Measurements from ENCODE around the gene TMEM25. TPM values are rescaled to one million over a fixed set of nuclear protein-coding genes. Genes with fewer than 3 reads are reported as not detected.

Gene TMEM25
- total and polyA plus RNA-seq, 2 donors (not counting 1 experiment from before 2014, with no cell fraction given), result 12.6 to 21.3 TPM

DNA sequence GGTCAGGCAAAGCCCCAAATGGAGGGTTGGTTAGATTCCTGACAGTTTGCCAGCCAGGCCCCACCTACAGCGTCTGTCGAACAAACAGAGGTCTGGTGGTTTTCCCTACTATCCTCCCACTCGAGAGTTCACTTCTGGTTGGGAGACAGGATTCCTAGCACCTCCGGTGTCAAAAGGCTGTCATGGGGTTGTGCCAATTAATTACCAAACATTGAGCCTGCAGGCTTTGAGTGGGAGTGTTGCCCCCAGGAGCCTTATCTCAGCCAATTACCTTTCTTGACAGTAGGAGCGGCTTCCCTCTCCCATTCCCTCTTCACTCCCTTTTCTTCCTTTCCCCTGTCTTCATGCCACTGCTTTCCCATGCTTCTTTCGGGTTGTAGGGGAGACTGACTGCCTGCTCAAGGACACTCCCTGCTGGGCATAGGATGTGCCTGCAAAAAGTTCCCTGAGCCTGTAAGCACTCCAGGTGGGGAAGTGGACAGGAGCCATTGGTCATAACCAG lies 8.4 kb upstream of the TMEM25 start:
- Histone ChIP-seq H3K4me3 (replicated peaks in 1 of 4; ENCODE audit: control extremely low read depth in 1 of 4, insufficient read depth in 1 of 4, low read depth in 3 of 4, low read length in 4 of 4) (no peak overlapping the region), H3K9ac (ENCODE audit: insufficient read depth, low read length) (no peak overlapping the region), H3K4me2 (ENCODE audit: extremely low read depth, insufficient read depth, low read length) (no peak overlapping the region), H3K27me3 (ENCODE audit: control insufficient read depth, insufficient read depth, low read length) (no peaks in the 10 kb centered on the region), H3K79me2 (ENCODE audit: control insufficient read depth, insufficient read depth, low read length) (no peaks in the 10 kb centered on the region), H3K9me3 (ENCODE audit: control insufficient read depth, insufficient read depth, low read depth, low read length) (no peaks in the 10 kb centered on the region), H4K20me1 (ENCODE audit: control insufficient read depth, extremely low read depth, insufficient read depth, low read length) (no peaks in the 10 kb centered on the region), H3K27ac (ENCODE audit: insufficient read depth, low read length) (no peak overlapping the region), H3K4me1 (ENCODE audit: control insufficient read depth, extremely low read depth, insufficient read depth, low read length) (no peaks in the 10 kb centered on the region), H3K36me3 (ENCODE audit: control insufficient read depth, insufficient read depth, low read length) (peaks cover 15% of the 10 kb centered on the region), H2AFZ (ENCODE audit: low read length) (no peak overlapping the region)
- DNase-seq (ENCODE audit: low read depth in 2 of 2), result peak; percentile 28 to 36
- no peak for TF ChIP-seq EZH2 (IDR thresholded peaks at IDR 0.05; ENCODE audit: low read length, missing control alignments)
- TF ChIP-seq, protein P1, sequence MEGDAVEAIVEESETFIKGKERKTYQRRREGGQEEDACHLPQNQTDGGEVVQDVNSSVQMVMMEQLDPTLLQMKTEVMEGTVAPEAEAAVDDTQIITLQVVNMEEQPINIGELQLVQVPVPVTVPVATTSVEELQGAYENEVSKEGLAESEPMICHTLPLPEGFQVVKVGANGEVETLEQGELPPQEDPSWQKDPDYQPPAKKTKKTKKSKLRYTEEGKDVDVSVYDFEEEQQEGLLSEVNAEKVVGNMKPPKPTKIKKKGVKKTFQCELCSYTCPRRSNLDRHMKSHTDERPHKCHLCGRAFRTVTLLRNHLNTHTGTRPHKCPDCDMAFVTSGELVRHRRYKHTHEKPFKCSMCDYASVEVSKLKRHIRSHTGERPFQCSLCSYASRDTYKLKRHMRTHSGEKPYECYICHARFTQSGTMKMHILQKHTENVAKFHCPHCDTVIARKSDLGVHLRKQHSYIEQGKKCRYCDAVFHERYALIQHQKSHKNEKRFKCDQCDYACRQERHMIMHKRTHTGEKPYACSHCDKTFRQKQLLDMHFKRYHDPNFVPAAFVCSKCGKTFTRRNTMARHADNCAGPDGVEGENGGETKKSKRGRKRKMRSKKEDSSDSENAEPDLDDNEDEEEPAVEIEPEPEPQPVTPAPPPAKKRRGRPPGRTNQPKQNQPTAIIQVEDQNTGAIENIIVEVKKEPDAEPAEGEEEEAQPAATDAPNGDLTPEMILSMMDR (conservative IDR thresholded peaks at IDR 0.05 in 1 of 2, IDR thresholded peaks at IDR 0.05 in 1 of 2; ENCODE audit: low read depth in 1 of 2, low read length in 2 of 2), result peak; percentile 41 to 58

DNA sequence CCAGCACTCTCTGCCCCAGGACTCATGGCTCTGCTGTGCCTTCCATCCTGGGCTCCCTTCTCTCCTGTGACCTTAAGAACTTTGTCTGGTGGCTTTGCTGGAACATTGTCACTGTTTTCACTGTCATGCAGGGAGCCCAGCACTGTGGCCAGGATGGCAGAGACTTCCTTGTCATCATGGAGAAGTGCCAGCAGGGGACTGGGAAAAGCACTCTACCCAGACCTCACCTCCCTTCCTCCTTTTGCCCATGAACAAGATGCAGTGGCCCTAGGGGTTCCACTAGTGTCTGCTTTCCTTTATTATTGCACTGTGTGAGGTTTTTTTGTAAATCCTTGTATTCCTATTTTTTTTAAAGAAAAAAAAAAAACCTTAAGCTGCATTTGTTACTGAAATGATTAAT lies 6.6 kb upstream of the TMEM25 start:
- H3K27ac ChIP-seq (ENCODE audit: insufficient read depth, low read length), result no peak overlapping the region
- H3K4me3 ChIP-seq (replicated peaks in 1 of 4; ENCODE audit: control extremely low read depth in 1 of 4, insufficient read depth in 1 of 4, low read depth in 3 of 4, low read length in 4 of 4), result no peak overlapping the region
- H3K9ac ChIP-seq (ENCODE audit: insufficient read depth, low read length), result no peak overlapping the region
- no peaks in the 10 kb centered on the region for H3K79me2 ChIP-seq (ENCODE audit: control insufficient read depth, insufficient read depth, low read length)
- H3K36me3 ChIP-seq (ENCODE audit: control insufficient read depth, insufficient read depth, low read length), result peaks cover 14% of the 10 kb centered on the region
- H3K4me1 ChIP-seq (ENCODE audit: control insufficient read depth, extremely low read depth, insufficient read depth, low read length), result no peaks in the 10 kb centered on the region
- H3K27me3 ChIP-seq (ENCODE audit: control insufficient read depth, insufficient read depth, low read length), result no peaks in the 10 kb centered on the region
- no peak overlapping the region for H2AFZ ChIP-seq (ENCODE audit: low read length)
- H4K20me1 ChIP-seq (ENCODE audit: control insufficient read depth, extremely low read depth, insufficient read depth, low read length), result no peaks in the 10 kb centered on the region
- H3K9me3 ChIP-seq (ENCODE audit: control insufficient read depth, insufficient read depth, low read depth, low read length), result no peaks in the 10 kb centered on the region
- no peak for DNase-seq (ENCODE audit: low read depth in 2 of 2)
- H3K4me2 ChIP-seq (ENCODE audit: extremely low read depth, insufficient read depth, low read length), result no peak overlapping the region
- TF ChIP-seq, protein P1 (conservative IDR thresholded peaks at IDR 0.05 in 1 of 2, IDR thresholded peaks at IDR 0.05 in 1 of 2; ENCODE audit: low read depth in 1 of 2, low read length in 2 of 2), result no peak
- TF ChIP-seq EZH2 (IDR thresholded peaks at IDR 0.05; ENCODE audit: low read length, missing control alignments), result no peak

DNA sequence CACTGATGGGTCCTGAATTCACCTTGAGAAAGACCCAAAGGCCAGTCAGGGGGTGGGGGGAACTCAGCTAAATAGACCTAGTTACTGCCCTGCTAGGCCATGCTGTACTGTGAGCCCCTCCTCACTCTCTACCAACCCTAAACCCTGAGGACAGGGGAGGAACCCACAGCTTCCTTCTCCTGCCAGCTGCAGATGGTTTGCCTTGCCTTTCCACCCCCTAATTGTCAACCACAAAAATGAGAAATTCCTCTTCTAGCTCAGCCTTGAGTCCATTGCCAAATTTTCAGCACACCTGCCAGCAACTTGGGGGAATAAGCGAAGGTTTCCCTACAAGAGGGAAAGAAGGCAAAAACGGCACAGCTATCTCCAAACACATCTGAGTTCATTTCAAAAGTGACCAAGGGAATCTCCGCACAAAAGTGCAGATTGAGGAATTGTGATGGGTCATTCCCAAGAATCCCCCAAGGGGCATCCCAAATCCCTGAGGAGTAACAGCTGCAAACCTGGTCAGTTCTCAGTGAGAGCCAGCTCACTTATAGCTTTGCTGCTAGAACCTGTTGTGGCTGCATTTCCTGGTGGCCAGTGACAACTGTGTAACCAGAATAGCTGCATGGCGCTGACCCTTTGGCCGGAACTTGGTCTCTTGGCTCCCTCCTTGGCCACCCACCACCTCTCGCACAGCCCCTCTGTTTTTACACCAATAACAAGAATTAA lies 6.1 kb upstream of the TMEM25 start:
- no peak overlapping the region for H3K4me3 ChIP-seq (replicated peaks in 1 of 4; ENCODE audit: control extremely low read depth in 1 of 4, insufficient read depth in 1 of 4, low read depth in 3 of 4, low read length in 4 of 4)
- no peaks in the 10 kb centered on the region for H3K27me3 ChIP-seq (ENCODE audit: control insufficient read depth, insufficient read depth, low read length)
- peak in 1 of 2 donors; percentile 13 for DNase-seq (ENCODE audit: low read depth in 2 of 2)
- no peaks in the 10 kb centered on the region for H3K79me2 ChIP-seq (ENCODE audit: control insufficient read depth, insufficient read depth, low read length)
- peaks cover 11% of the 10 kb centered on the region for H3K36me3 ChIP-seq (ENCODE audit: control insufficient read depth, insufficient read depth, low read length)
- no peak overlapping the region for H3K9ac ChIP-seq (ENCODE audit: insufficient read depth, low read length)
- no peak for TF ChIP-seq EZH2 (IDR thresholded peaks at IDR 0.05; ENCODE audit: low read length, missing control alignments)
- TF ChIP-seq, protein P1 (conservative IDR thresholded peaks at IDR 0.05 in 1 of 2, IDR thresholded peaks at IDR 0.05 in 1 of 2; ENCODE audit: low read depth in 1 of 2, low read length in 2 of 2), result no peak
- H3K4me2 ChIP-seq (ENCODE audit: extremely low read depth, insufficient read depth, low read length), result no peak overlapping the region
- no peaks in the 10 kb centered on the region for H3K9me3 ChIP-seq (ENCODE audit: control insufficient read depth, insufficient read depth, low read depth, low read length)
- H3K27ac ChIP-seq (ENCODE audit: insufficient read depth, low read length), result no peak overlapping the region
- no peak overlapping the region for H2AFZ ChIP-seq (ENCODE audit: low read length)
- no peaks in the 10 kb centered on the region for H3K4me1 ChIP-seq (ENCODE audit: control insufficient read depth, extremely low read depth, insufficient read depth, low read length)
- no peaks in the 10 kb centered on the region for H4K20me1 ChIP-seq (ENCODE audit: control insufficient read depth, extremely low read depth, insufficient read depth, low read length)
